Neural progenitor cell (in vitro differentiated cells): ENCODE data around the gene SALL3.

Experiments
- CTCF ChIP-seq: fragments of 200-600 bp; sonication (generic); IDR thresholded peaks from 2 replicates; pipeline ENCODE4 v1.5.1; 2017; ENCODE audit warnings: antibody characterized with exemption, mild to moderate bottlenecking
- EZH2 ChIP-seq: fragments of 200-600 bp; sonication (generic); IDR thresholded peaks from 2 replicates; pipeline ENCODE4 v1.6.1; 2017; ENCODE audit warnings: antibody characterized with exemption, mild to moderate bottlenecking, moderate library complexity
- EZH2phosphoT487 ChIP-seq: fragments of 200-600 bp; sonication (generic); IDR thresholded peaks from 2 replicates; pipeline ENCODE4 v1.6.1; 2017; ENCODE audit warnings: antibody characterized with exemption

- no peak for TF ChIP-seq EZH2
- TF ChIP-seq CTCF, result no peak
- TF ChIP-seq EZH2phosphoT487, result no peak
Measured at GRCh38 chr18:79010802-79011201, 31.2 kb downstream of the SALL3 start.
